Heart right ventricle (tissue), 16 donors: ENCODE data around the gene SGCD. TPM values are rescaled to one million over a fixed set of nuclear protein-coding genes. Genes with fewer than 3 reads are reported as not detected.
A peak's percentile ranks its signal among the peaks of the same experiment; 100 is the strongest.

ENCODE experiments used
- ATAC-seq, 8 donors: fragments of 200-7000 bp; cut with Tn5 transposase; one replicate each; pipeline ENCODE4 v1.9.1; 2020; ENCODE audit warnings: mild to moderate bottlenecking in 8 of 8, moderate library complexity in 8 of 8, moderate number of reproducible peaks in 1 of 8
- DNase-seq, 2 donors: peaks; one replicate each; pipeline ENCODE4 v3.0.0-alpha.2; 2020
- H3K27ac ChIP-seq, 10 donors: fragments of 200-600 bp; sonication (generic) in 2 of 10; one replicate each; pipeline versions ENCODE4 v1.5.0 to v1.8.0; 2020 to 2022; ENCODE audit warnings: mild to moderate bottlenecking in 3 of 10
- H3K27me3 ChIP-seq, 7 donors: fragments of 200-600 bp; one replicate each; pipeline ENCODE4 v1.8.0; 2021 to 2022; ENCODE audit warnings: mild to moderate bottlenecking in 2 of 7
- H3K36me3 ChIP-seq, 9 donors: fragments of 200-600 bp; sonication (generic) in 1 of 9; one replicate each; pipeline versions ENCODE4 v1.5.0 to v1.8.0; 2020 to 2022; ENCODE audit warnings: mild to moderate bottlenecking in 2 of 9
- H3K4me1 ChIP-seq, 9 donors: fragments of 200-600 bp; sonication (generic) in 1 of 9; one replicate each; pipeline versions ENCODE4 v1.5.0 to v1.8.0; 2020 to 2022; ENCODE audit warnings: mild to moderate bottlenecking in 4 of 9
- H3K4me3 ChIP-seq, 10 donors: fragments of 200-600 bp; sonication (generic) in 2 of 10; one replicate each; pipeline versions ENCODE4 v1.5.0 to v1.8.0; 2020 to 2022; ENCODE audit warnings: mild to moderate bottlenecking in 7 of 10, moderate library complexity in 2 of 10
- H3K9me3 ChIP-seq, 11 donors: fragments of 200-600 bp in 10 of 11; sonication (generic) in 2 of 11; one replicate each; pipeline versions ENCODE4 v1.5.0 to v1.8.0; 2013 to 2022; ENCODE audit warnings: mild to moderate bottlenecking in 2 of 11, control low read depth in 1 of 11, moderate library complexity in 1 of 11
- CTCF ChIP-seq, 9 donors: fragments of 200-600 bp; sonication (generic) in 2 of 9; IDR thresholded peaks; one replicate each; pipeline versions ENCODE4 v1.5.0 to v1.8.0; 2021 to 2022; ENCODE audit warnings: antibody characterized with exemption in 9 of 9, mild to moderate bottlenecking in 5 of 9, moderate library complexity in 1 of 9
- WGBS, 2 donors: extraction: QIAGEN DNeasy Blood & Tissue Kit; methylation state at CpG; one replicate each; pipeline ENCODE4 v1.1.7; 2013; ENCODE audit warnings: inconsistent platforms in 1 of 2; 5-methylcytosine and 5-hydroxymethylcytosine counted together
- intact Hi-C, 10 donors: fragments of 100-400 bp; cut with DNase I; formaldehyde crosslinking; loops; one replicate each; pipeline versions ENCODE4 v1.11.1 to v1.14.2; 2022
- polyA plus RNA-seq, 2 donors: library from polyadenylated mRNA; stranded (reverse); fragments of 200-250 nt; gene quantifications; one replicate each; pipeline ENCODE4 v1.2.3, GENCODE V29; 2013
- total RNA-seq, 10 donors: library from RNA; stranded (reverse); fragmentation: NEBNext Ultra II Directional in 3 of 10; extraction: Animal tissue kit (Norgen Biotek cat#: 25700) in 3 of 10; gene quantifications; one replicate each; pipeline versions ENCODE4 v1.2.1 to v1.2.4, GENCODE V29; 2021 to 2023
- donor health status: Arrhythmogenic right ventricular cardiomyopathy.
- donor health status: ischemic (EF 13 %, LVEDD 7.1; RV severe dilation, severe dysfunction).
- donor health status: healthy with polysubstance abuse.
- donor health status: DM: no; HTN: yes; CAD: no.
- donor health status: DM: no; HTN: no; CAD: no.
- donor health status: ischemic (EF 25% LVEDD 6.9; RV normal size, moderate dysfunction).
- donor health status: ischemic (EF 25% LVEDD 5.7; RV mildly dilated, moderate dysfunction).
- donor health status: healthy.
- donor health status: DM: yes; HTN: yes; CAD: no.
- donor health status: Ischemic cardiomyopathy.
- donor health status: ischemic (EF 35%, LVEDD 5.7; RV mildly dilated, moderate dysfunction).
- donor health status: nonischemic (EF 11% LVEDD 7.7; RV severe dilation, severe dysfunction).
- donor health status: DM: yes; HTN: yes; CAD: no.
- donor health status: PGD.
- donor health status: ischemic (EF 29% LVEDD 5.4; RV normal size, mild dysfunction).
- donor health status: nonischemic (EF 23%, LVEDD 6.1; RV moderate dilation, normal function).

The SGCD gene
- total and polyA plus RNA-seq, 12 donors, result 12.0 to 153 (median 99.6) TPM

- no peak for DNase-seq
Measured at GRCh38 chr5:156684216-156684615, 357.3 kb downstream of the SGCD start.

DNA sequence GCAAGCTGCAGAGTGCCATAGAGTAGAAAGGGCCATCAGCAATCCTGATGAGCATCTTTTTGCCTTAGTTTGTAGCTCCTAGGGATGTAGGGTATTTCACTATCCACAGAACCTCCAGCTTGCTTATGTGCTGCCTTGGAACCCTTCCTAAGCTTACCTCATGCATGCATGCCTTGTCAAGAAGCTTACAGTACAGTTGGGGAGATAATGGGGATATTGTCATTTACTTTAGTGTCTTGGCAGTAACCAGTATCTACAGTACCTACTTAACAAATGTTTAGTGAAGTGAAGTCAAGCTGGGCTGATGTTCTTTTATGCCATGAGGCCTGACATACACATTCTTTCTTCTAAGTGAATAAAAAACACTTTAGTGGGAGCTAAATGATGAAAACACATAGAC, 358.5 kb downstream of the SGCD start:
- Histone ChIP-seq H3K4me1 (peaks cover 0 to 65% (median 15%) of the 10 kb centered on the region in 9 donors), H3K4me3 (no peak overlapping the region), H3K27ac (peak overlapping the region in 4 of 10 donors; percentile 39 to 80 (median 62)), H3K36me3 (no peaks in the 10 kb centered on the region), H3K9me3 (no peaks in the 10 kb centered on the region), H3K27me3 (no peaks in the 10 kb centered on the region)
- TF ChIP-seq CTCF (IDR thresholded peaks at IDR 0.05), result no peak
- intact Hi-C loops, result loop anchor here in 2 of 10 donors (5.0 to 10.0 kb wide), 3 partner anchors 88 to 103 kb away; no protein-coding TSS in a partner anchor
- peak in 1 of 8 donors; percentile 7 for ATAC-seq
- no peak for DNase-seq

More at GRCh38 chr5:156684216-156684615, 357.3 kb downstream of the SGCD start:
- H3K36me3 ChIP-seq, result no peaks in the 10 kb centered on the region
- ATAC-seq, result no peak
- TF ChIP-seq CTCF (IDR thresholded peaks at IDR 0.05), result no peak
- peak overlapping the region in 2 of 10 donors; percentile 76 to 80 for H3K27ac ChIP-seq
- intact Hi-C loops, result loop anchor here in 1 of 10 donors (10.0 kb wide), 1 partner anchor 89 kb away; no protein-coding TSS in a partner anchor
- 90 to 92% methylated on average over 2 of the region's 2 CpGs for WGBS, 2 donors
- no peaks in the 10 kb centered on the region for H3K27me3 ChIP-seq
- H3K9me3 ChIP-seq, result no peaks in the 10 kb centered on the region
- no peak overlapping the region for H3K4me3 ChIP-seq
- H3K4me1 ChIP-seq, result peaks cover 0 to 60% (median 15%) of the 10 kb centered on the region in 9 donors

DNA sequence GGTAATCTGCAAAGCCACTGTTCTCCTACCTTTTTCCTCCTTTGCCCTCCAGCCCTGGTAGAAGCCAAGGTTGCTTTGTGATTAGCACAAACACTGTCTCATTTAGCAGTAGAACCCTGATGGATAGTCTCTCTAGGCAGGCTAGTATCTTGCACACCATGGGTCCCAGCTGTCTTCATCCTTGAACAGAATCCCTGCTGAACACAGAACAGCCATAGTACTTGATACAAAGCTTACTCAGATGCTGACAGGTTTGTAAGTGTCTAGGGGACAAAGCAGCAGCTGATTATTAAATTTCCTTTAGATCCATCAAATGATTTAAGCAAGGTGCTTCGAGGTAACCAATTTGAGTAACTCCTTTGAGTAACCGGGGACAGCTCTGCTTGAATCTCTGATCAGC, 359.4 kb downstream of the SGCD start:
- intact Hi-C loops, result loop anchor here in 2 of 10 donors (5.0 to 10.0 kb wide), 3 partner anchors 89 to 104 kb away; no protein-coding TSS in a partner anchor
- no peak for TF ChIP-seq CTCF (IDR thresholded peaks at IDR 0.05)
- peak overlapping the region in 7 of 10 donors; percentile 24 to 80 (median 68) for H3K27ac ChIP-seq

DNA sequence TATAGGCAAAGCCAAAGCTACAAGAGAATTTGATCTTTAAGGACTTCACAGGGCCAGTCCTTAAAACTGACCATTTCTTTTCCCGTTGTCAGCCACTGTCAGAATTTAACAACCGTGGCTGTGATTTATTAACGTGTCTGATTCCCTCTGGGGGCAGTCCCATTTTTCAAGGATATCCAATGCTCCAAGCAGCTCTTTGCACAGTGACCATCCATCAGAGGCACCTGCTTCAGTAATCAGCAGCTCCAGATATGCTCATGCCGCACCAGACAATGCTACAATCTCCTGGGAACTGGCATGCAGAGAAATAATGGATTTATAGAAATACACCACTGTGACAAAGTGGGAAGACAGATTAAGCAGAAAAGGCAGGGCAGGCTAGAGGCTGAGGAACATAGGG, 359.8 kb downstream of the SGCD start:
- no peak for DNase-seq
- intact Hi-C loops, result loop anchor here in 2 of 10 donors (5.0 to 10.0 kb wide), 3 partner anchors 89 to 104 kb away; no protein-coding TSS in a partner anchor
- Histone ChIP-seq H3K36me3 (no peaks in the 10 kb centered on the region), H3K4me1 (peaks cover 0 to 52% (median 10%) of the 10 kb centered on the region in 9 donors), H3K27me3 (no peaks in the 10 kb centered on the region), H3K9me3 (no peaks in the 10 kb centered on the region), H3K4me3 (no peak overlapping the region), H3K27ac (peak overlapping the region; percentile 8 to 80 (median 66))
- no peak for TF ChIP-seq CTCF (IDR thresholded peaks at IDR 0.05)
- 20 to 24% methylated on average over 4 of the region's 4 CpGs for WGBS, 2 donors
- ATAC-seq, result peak in 6 of 8 donors; percentile 7 to 66 (median 30)

More for the DNA sequence above, 359.4 kb downstream of the SGCD start:
- H3K36me3 ChIP-seq, result no peaks in the 10 kb centered on the region
- WGBS, 2 donors, result 51 to 54% methylated on average over 2 of the region's 2 CpGs
- no peaks in the 10 kb centered on the region for H3K9me3 ChIP-seq
- no peak overlapping the region for H3K4me3 ChIP-seq
- H3K27me3 ChIP-seq, result no peaks in the 10 kb centered on the region
- peaks cover 0 to 56% (median 13%) of the 10 kb centered on the region in 9 donors for H3K4me1 ChIP-seq
- no peak for DNase-seq
- peak in 2 of 8 donors; percentile 26 to 39 for ATAC-seq
